Limb (tissue), 2 donors: ENCODE data around the gene PAK1IP1.
A peak's percentile ranks its signal among the peaks of the same experiment; 100 is the strongest.
"Not testable (repeated sequence)": the region's sequence is repeated elsewhere in the genome, so short reads cannot be mapped to it uniquely, and the experiment has no call there.

Source experiments
- DNase-seq, 2 donors: peaks; one replicate each; pipeline ENCODE4 v3.0.0-alpha.2; 2016; ENCODE audit errors: extremely low spot score in 2 of 2

The PAK1IP1 gene

DNA sequence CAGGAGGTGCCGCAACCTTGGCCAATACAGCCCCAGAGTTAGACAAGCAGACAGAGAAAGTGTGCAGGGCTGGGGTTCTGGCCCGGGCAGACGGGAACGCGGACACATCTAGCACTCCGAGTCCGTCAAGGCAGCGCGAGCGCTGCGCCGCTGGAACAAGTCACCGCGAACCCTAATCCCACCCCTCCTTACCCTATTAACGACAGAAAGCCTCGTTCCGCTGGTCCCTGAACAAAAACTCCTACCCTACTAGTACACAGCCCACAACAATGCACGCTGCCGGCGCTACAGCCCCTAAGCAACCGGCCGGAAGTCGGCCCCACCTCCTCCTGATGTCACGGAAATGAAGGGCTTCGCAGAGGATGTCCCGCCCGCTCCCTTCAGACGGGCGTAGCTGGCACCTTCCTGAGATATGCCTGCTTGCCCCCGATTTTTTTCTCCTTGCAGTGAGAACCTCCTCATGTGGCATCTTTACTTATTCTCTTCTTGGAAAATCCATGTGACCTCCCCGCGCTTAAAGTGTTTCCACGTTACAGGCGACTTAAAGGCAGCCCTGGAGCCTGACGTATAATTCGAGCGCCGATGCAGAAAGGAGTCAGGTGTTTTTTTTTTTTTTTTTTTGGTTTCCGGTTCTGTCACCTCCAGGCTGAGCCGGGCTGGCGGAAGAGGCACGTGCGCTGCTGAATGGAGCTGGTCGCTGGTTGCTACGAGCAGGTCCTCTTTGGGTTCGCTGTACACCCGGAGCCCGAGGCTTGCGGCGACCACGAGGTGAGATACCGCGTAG, at the start of gene PAK1IP1, which contains the start of gene C6orf52:
TSS of gene PAK1IP1 (plus strand) at position 671 of the 784 bp plus-strand sequence. CDS start at position 685, 14 bp downstream.
TSS of gene C6orf52 (minus strand) at position 315 of the 784 bp plus-strand sequence. CDS start 7,066 bp downstream, outside the sequence.
- peak; percentile 96 for DNase-seq

DNA sequence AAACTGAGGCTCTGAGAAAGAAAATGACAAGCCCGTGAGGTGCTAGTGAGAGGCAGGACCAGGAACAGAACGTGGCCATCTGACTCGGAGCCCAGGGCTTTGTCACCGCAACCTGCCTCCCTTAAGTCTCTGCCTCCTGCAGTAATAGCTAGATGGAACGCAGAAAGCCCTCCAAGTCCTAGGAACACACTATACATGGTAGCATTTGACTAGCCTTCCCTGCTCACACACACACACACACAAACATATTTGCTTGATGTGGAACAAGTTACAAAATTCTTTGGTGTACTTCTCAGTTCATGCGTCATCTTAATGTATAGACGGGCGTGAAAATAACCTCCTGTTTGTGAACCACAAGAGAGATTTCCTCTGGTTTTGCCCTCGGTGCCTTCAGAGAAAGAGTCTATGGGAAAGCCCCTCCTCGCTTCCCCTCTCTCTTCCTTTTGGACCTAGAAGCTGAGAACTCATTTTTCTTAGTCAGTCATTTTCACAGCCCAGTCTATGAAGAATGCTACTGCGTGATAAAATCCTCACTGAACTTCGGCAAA, 39.2 kb upstream of the PAK1IP1 start:
- no peak for DNase-seq

GRCh38 chr6:10658910-10659698, 35.7 kb upstream of the PAK1IP1 start:
- DNase-seq, result no peak

- peak in 1 of 2 donors; percentile 30 for DNase-seq
These were observed 34.9 kb upstream of the PAK1IP1 start for GRCh38 chr6:10659699-10660348.

- not testable (repeated sequence) for DNase-seq
These were observed 34.2 kb upstream of the PAK1IP1 start for GRCh38 chr6:10660431-10661191.

DNA sequence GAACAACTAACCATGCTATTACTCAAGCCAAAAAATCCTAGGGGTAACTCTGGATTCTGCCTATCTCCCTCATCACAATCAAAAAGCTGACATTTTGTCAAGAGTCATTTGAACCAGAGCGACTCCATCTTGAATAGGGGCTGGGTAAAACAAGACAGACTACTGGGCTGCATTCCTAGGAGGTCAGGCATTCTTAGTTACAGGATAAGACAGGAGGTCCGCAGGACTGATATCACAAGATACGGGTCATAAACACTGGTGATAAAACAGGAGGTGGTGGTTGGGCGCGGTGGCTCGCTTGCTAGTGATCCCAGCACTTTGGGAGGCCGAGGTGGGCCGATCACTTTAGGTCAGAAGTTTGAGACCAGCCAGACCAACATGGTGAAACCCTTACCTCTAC, 32.6 kb upstream of the PAK1IP1 start:
- no peak for DNase-seq

DNA sequence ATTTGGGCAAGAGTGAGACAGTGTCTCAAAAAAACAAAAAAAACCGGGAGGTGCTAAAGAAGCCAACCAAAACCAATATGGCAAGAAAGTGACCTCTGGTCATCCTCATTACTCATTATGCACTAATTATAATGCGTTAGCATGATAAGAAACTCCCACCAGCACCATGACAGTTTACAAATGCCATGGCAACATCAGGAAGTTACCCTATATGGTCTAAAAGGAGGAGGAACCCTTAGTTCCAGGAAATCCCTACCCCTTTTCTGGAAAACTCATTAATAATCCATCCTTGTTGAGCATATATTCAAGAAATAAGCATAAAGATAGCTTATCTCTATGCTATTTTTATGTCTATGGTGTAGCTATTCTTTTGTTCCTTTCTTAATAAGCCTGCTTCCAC, 32.0 kb upstream of the PAK1IP1 start:
- no peak for DNase-seq

DNA sequence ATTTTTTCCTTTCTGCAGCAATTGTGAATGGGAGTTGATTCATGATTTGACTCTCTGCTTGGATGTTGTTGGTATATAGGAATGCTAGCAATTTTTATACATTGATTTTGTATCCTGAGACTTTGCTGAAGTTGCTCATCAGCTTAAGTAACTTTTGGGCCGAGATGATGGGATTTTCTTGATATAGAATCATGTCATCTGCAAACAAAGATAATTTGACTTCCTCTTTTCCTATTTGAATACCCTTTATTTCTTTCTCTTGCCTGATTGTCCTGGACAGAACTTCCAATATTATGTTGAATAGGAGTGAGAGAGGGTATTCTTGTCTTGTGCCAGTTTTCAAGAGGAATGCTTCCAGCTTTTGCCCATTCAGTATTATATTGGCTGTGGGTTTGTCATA, 29.2 kb upstream of the PAK1IP1 start:
- not testable (repeated sequence) for DNase-seq

DNA sequence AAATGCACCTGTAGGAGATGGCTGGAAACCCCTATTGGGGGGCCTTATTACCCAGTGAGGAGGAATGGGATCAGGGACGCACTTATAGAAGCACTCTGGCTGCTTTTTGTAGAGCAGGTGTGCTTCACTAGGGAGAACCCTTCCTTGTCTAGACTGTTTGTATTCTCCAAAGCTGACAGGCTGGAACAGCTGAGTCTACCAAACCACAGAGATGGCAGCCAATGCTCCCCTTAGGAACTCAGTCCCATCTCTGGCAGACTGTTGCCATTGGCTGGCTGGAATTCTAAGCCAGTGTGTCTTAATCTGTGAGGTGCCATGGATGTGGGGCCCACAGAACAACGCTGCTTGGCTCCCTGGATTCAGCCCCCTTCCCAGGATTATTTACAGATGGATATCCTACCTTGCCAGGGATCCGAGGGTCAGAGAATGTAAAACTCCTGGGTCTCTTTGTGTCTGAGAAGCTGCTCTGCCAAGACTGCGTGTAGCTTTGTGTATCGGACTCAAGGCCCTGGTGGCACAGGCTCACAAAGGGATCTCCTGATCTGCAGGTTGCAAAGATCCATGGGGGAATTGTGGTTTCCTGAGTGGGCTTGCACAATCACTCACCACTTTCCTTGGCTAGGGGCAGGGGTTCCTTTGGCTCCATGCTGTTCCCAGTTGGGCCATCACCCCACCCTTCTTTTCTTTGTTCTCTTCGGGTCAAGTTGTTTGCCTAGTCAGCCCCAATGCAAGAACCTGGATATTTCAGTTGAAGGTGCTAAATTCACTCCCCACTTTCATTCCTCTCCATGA, 26.4 kb upstream of the PAK1IP1 start:
- DNase-seq, result no peak

- no peak for DNase-seq
These were observed 18.4 kb upstream of the PAK1IP1 start for GRCh38 chr6:10676403-10676802.

GRCh38 chr6:10678456-10678855, 16.3 kb upstream of the PAK1IP1 start:
- DNase-seq, result no peak

DNA sequence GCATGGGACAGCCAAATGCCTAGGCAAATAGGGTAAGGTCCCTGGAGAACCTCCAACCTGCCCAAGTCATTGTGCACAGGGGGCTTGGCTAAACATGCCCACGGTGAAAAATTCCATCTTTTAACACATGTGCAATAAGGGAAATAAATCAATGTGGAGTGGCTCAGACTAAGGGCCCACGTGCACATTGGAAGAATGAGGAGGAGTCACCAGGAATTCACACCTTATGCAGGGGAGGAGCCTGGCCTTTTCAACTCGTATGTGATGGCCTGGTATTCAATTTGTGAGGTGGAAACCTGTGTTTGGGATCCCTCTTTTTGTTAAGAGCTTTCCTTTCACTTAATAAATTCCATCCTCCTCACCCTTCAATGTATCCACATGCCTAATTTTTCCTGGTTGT, 13.0 kb upstream of the PAK1IP1 start:
- no peak for DNase-seq

DNA sequence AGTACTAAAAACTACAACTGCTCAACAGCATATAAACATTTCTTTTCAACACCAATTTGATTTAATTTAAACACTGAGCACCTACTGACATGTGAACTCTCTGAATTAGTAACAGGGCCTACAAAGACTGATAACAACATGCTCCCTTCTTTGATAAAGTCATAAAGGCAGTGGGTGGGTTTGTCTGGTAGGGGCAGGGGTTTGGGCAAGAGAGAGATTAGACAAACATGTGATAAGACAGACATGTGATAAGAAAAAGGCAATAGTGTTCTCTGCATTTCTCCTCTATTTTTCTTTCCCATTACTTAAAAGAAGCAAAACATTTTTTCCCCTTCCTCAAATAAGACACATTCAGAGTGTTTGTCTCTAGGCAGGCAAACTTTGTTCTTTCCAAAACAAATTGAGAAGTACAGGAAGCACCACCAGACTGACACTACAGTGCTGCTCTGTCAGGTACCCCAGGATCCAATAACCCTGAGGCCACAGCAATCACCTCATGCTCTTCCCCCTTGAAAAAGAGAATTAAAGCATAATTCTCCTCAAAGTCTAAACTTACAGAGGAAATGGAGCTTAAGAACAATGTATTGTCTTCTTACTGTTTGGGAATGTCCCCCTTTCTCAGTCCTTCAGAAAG, 12.3 kb upstream of the PAK1IP1 start:
- DNase-seq, result no peak

DNA sequence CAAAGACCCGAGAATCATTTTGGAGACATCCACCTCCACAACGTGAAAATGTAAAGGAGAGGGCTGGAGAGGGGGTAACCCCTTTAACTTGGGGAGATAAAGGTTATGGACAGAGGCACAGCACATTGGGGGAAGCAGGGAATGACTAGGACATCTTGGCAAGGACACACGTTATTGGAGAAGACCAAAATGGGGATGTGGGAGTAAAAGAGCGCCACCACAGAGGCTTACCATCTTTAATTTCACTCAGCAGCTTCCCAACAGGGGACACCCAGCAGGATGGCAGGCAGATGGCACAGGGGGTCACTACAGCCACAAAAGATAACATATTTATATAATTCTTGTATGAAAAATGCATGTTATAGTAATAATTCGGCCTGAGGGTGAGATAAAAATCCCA, 10.2 kb upstream of the PAK1IP1 start:
- no peak for DNase-seq

DNA sequence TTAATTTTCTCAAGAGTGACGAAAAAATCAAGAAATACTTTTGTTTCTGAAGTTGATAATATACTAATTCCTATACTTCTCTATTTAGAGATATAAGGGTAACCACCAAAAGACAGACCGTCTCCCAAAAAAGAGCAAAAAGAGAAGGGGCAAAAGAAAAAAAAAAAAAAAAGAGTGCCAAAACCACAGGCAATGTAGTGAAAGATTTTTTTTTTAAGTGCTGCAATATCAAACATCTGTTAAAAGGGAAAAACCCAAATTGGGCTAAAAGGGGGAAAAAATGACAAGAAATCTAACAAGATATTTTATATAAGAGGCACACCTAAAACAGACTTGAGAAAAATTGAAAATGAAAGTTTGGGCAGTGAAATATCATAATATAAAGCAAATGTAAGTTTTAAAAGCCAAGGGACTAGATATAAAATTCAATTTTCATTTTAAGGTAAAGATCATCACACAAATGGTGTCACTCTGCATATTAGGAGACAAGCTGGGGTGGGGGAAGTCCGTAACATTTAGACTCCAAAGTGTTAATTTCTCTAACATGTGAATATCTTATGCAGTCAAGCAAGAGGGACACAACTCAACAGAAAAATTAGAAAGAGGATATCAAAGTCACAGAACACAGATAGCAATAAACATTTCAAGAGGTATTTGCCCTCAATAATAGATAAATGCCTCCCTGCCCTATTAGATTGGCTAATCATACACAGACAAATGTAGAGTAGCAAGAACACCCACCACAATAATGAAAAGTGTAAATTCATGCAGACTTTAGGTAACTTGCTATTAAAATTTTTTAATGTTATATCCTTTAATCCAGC, 9.5 kb upstream of the PAK1IP1 start:
- no peak for DNase-seq

GRCh38 chr6:10686901-10687300, 7.9 kb upstream of the PAK1IP1 start:
- DNase-seq, result no peak

DNA sequence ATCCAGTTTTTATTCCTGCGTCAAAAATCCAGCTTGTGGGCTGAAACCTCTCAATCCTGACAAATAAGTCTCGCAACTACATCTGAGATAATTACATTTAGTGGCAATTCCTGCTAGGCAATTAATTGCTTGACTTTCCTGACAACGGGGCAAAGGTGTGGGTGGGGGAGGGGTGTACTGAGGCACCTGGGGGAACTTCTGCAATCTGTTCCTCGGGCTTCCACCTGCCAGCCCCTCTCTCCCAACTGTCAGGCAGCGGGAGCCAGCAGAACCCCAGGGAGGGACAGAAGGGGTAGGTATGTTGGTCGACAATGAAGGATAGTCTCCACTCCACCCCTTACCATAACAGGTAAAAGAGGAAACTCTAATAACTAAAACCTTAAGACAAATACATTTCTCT, 7.2 kb upstream of the PAK1IP1 start:
- DNase-seq, result no peak

- DNase-seq, result no peak
These were observed 3.9 kb upstream of the PAK1IP1 start for GRCh38 chr6:10690651-10691445.
